Cerebellar cortex (tissue), 1 donor: Measurements from ENCODE around the gene MILR1.
"Not testable (repeated sequence)": the region's sequence is repeated elsewhere in the genome, so short reads cannot be mapped to it uniquely, and the experiment has no call there.

ENCODE experiments used
- DNase-seq: peaks from one replicate; pipeline ENCODE4 v3.0.0-alpha.2; 2015; ENCODE audit warnings: low spot score

The MILR1 gene

DNA sequence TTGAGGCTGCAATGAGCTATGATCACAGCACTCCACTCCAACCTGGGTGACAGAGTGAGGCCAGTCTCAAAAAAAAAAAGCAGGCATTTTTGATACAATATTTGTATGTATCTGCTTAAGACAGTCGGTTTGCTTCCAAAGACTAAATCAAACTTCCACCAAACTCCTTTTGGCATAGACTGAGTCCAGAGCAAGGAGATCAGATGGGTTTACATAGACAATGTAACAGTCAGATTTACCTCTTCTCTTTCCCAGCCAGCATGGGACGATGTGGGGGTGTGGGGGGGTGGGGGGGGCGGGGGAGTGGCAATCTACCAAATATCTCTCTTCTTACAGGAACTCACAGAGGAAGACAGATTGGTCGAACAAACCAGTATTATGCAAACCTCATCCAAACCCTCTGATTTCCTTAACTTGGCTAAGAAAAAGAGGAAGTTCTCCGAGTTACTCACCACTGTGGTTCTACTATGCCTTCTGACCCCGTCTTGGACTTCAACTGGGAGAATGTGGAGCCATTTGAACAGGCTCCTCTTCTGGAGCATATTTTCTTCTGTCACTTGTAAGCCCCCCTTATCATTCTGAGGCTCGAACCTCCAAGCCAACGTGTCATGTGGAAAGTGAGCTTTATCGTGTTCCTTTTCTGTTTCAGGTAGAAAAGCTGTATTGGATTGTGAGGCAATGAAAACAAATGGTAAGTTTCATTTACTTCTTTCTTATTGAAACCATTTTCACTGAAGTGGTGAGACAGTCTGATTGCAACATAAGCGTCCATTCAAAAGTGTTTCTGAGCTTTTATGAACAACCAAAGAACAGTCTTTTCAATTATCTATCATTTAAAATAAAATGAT lies at the start of gene MILR1:
Gene MILR1, plus strand, starts transcription at position 451 of the 848 bp plus-strand sequence. Its CDS starts 54 bp downstream, at position 505.
- DNase-seq: peak; percentile 5

DNA sequence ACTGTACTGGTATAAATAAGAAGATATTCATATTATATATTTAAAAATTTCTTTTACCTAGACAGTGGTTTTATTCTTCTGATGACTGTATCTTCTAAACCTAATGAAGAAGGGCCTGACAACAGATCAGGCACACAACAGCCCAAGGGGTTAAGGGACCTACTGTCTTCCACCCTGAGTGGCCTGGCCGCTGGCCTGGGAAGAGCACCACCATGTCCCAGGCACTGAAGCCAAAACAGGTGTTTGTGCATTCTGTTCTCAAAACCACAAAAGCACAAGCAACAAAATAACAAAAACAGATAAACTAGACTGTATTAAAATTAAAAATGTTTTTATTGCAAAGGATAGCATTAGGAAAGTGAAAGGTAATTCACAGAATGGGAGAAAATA lies 49.2 kb upstream of the MILR1 start:
- no peak for DNase-seq

GRCh38 chr17:64400642-64401041 lies 48.3 kb upstream of the MILR1 start:
- no peak for DNase-seq

GRCh38 chr17:64401244-64401860 lies 47.6 kb upstream of the MILR1 start:
- no peak for DNase-seq

- no peak for DNase-seq
These were observed 47.0 kb upstream of the MILR1 start for GRCh38 chr17:64401941-64402340.

GRCh38 chr17:64402469-64402868 lies 46.4 kb upstream of the MILR1 start:
- DNase-seq: no peak

- no peak for DNase-seq
These were observed 44.9 kb upstream of the MILR1 start for GRCh38 chr17:64403881-64404460.

GRCh38 chr17:64406321-64407200 lies 42.4 kb upstream of the MILR1 start:
- no peak for DNase-seq

GRCh38 chr17:64410750-64411490 lies 38.0 kb upstream of the MILR1 start:
- DNase-seq: no peak

DNA sequence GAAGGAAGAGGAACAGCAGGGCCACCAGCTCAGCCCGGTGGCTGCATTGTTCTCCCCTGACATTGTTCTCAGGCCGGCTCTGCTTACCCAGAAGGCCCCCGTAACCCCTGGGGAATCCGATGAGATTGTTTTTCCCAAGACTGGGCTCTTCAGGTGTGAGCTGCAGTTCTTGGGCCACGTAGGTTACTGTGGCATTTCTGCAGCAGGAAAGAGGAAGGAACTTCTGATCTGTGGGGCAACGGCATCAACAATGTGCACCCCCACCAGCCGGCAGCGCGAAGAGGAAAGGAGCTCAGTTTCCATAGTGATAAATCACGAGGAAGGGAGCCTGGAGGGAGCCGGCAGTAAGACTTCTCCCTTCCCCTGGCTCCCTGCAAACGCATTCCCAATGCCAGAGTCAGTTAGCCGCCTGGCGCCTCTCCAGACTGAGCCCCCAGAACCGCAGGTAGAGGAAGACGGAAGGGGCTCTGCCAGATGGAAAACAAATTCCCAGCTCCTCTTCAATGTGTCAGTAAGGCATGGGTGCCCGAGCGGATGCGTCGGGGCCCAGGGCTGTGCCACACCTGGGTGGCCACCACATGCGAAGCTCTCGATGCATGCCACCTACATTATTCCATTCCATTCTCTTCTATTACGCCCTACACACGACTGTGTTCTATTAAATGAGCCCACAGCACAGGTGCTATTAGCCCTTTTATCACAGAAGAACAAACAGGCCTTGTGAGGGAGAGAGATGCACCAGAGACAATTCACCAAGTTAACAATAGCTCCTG lies 36.7 kb upstream of the MILR1 start:
- DNase-seq: peak; percentile 67

DNA sequence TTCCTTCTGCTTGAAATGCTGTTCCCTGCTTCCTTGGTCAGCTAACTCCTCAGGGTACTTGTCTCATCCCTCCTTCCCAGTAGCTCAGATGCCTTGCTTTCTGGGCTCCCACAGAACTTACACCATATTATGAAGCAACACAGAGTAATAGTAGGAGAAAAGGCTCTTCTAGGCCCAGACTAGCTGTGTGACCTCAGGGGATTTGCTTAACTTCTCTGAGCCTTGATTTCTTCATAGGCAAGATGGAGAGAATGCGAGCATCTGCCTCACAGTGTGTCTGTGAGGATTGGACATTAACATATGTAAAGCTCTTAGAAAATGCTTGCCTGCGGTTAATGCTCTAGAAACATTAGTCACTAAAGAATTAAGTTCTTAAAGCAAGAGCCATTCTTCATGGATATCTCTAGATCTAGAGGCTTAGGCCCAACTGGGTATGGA lies 36.0 kb upstream of the MILR1 start:
- no peak for DNase-seq

- DNase-seq: no peak
These were observed 35.4 kb upstream of the MILR1 start for GRCh38 chr17:64413513-64413912.

DNA sequence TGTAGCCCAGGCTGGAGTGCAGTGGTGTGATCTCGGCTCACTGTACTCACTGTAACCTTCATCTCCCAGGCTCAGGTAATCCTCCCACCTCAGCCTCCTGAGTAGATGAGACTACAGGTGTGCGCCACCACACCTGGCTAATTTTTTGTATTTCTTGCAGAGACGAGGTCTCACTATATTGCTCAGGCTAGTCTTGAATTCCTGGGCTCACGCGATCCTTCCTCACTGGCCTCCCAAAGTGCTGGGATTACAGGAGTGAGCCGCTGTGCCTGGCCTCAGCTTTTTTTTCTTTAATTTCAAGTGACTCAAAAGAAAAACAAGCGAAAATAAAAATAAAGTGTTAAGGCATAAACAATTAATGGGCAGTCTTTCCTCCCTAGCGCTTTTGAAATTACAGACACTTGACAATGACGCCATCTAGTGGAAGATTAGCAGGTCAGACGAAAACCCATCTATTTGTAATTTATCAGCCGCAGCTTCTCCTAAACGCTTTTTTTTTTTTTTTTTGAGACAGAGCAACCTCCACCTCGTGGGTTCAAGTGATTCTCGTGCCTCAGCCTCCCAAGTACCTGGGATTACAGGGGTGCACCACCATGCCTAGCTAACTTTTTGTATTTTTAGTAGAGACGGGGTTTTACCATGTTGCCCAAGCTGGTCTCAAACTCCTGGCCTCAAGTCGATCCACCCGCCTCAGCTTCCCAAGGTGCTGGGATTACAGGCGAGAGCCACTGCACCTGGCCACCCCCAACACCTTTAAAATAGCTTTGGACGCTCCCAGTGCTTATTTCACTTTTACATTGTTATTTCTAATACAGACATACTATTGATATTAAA lies 30.2 kb upstream of the MILR1 start:
- DNase-seq: peak; percentile 81

GRCh38 chr17:64420143-64420670 lies 28.7 kb upstream of the MILR1 start:
- DNase-seq: peak; percentile 82

GRCh38 chr17:64422121-64422520 lies 26.8 kb upstream of the MILR1 start:
- not testable (repeated sequence) for DNase-seq

DNA sequence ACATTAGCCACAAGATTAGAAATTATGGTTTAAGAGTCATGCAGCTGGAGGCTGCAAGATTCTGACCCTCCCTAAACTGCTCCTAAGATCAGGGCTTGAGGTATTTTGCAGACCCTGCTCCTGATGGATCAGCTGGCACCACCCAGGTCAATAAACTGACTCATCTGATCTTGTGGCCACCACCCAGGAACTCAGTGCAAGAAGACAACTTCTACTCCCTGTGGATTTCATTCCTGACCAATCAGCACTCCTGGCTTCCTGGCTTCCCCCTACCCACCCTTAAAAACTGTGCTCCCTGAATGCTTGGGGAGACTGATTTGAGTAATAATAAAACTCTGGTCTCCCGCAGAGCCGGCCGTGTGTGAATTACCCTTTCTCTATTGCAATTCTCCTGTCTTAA lies 25.0 kb upstream of the MILR1 start:
- DNase-seq: no peak

GRCh38 chr17:64424324-64424849 lies 24.5 kb upstream of the MILR1 start:
- DNase-seq: no peak

DNA sequence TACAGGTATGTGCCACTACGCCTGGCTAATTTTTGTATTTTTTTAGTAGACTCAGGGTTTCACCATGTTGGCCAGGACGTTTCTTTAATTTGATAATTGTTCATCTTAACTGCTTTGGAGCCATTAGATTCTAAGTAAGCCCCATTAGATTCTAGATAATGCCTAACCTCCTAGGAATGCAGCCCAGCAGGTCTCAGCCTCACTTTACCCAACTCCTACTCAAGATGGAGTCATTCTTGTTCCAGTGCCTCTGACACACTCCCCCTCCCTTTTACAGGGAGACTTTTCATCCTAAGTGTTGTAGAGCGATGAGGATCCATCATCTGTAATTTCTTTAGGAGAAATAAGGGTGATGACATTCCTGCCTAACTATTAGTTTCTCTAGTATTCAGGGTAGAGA lies 23.7 kb upstream of the MILR1 start:
- DNase-seq: no peak

DNA sequence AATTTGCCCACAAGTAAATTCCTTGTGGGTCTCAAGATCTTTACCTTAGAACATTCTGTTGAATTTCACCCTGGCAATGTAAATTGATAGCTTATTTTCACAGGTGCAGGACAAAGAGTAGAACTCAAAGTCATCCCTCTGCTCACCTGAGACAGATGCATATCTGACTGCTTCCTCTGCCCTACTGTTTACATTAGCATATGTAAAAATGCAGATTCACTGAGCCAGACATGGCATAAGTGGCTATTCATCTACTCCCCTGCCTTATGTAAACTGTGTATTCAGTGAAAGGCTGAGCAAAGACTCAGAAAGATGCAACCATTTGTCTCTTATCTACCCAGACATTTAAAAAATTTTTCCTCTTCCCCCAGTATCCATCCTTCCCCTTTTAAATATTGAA lies 22.3 kb upstream of the MILR1 start:
- DNase-seq: no peak
